ENCODE measurements around the gene DLG4. TPM values are rescaled to one million over a fixed set of nuclear protein-coding genes. Genes with fewer than 3 reads are reported as not detected.

DLG4 gene
- total RNA-seq, 1 experiment from 2014 or later, result 38.3 TPM

- Histone ChIP-seq H3K23ac (ENCODE audit: insufficient read length, low read depth, low read length) (no peak overlapping the region), H3K4ac (ENCODE audit: low read depth, low read length) (no peak overlapping the region), H3K79me2 (ENCODE audit: insufficient read depth, low read length) (no peaks in the 10 kb centered on the region), H2BK20ac (ENCODE audit: low read depth, low read length, poor library complexity, severe bottlenecking) (no peak overlapping the region), H4K20me1 (ENCODE audit: control insufficient read depth, insufficient read depth, insufficient read length) (no peaks in the 10 kb centered on the region), H2BK120ac (ENCODE audit: low read depth, low read length, poor library complexity, severe bottlenecking) (no peak overlapping the region), H2AFZ (ENCODE audit: low read length) (no peak overlapping the region), H3K27ac (ENCODE audit: insufficient read length, low read depth, low read length) (no peak overlapping the region), H3K18ac (ENCODE audit: insufficient read length, low read depth, low read length) (no peak overlapping the region), H3K9me3 (ENCODE audit: control insufficient read depth, low read depth, low read length) (no peaks in the 10 kb centered on the region), H3K27me3 (ENCODE audit: insufficient read depth, low read length) (no peaks in the 10 kb centered on the region), H3K4me1 (ENCODE audit: insufficient read depth, low read length) (no peaks in the 10 kb centered on the region), H3K23me2 (ENCODE audit: insufficient read length, low read depth, low read length, poor library complexity, severe bottlenecking) (peaks cover 5% of the 10 kb centered on the region), H2BK15ac (ENCODE audit: low read depth, low read length) (no peak overlapping the region), H4K5ac (ENCODE audit: insufficient read length, low read depth, low read length) (no peak overlapping the region), H3T11ph (ENCODE audit: low read length) (no peak overlapping the region), H3K9ac (ENCODE audit: extremely low read depth, insufficient read length, low read length) (no peak overlapping the region), H4K91ac (ENCODE audit: insufficient read length, low read depth, low read length) (no peak overlapping the region), H3K79me1 (ENCODE audit: insufficient read depth, low read depth, low read length, poor library complexity, severe bottlenecking) (no peaks in the 10 kb centered on the region), H2AK5ac (ENCODE audit: insufficient read length, low read length) (no peak overlapping the region), H3K4me2 (ENCODE audit: insufficient read depth, insufficient read length, low read length) (no peak overlapping the region), H2BK5ac (ENCODE audit: insufficient read length, low read length) (no peak overlapping the region), H3K14ac (ENCODE audit: insufficient read depth, low read length) (no peak overlapping the region), H2BK12ac (ENCODE audit: insufficient read length, low read depth, low read length) (no peak overlapping the region), H3K56ac (ENCODE audit: insufficient read length, low read depth, low read length) (no peak overlapping the region), H4K8ac (replicated peaks; ENCODE audit: insufficient read length, low read depth, low read length) (no peak overlapping the region)
- Mint-ChIP-seq H3K27me3 (ENCODE audit: low read depth) (peaks cover 1% of the 10 kb centered on the region; the same call in 1 of the 2 replicates), H3K36me3 (ENCODE audit: insufficient read depth in 1 of 3, low read depth in 3 of 3) (peaks cover 31 to 79% (median 68%) of the 10 kb centered on the region in 3 experiments; a peak in 6 of 7 replicates), H3K4me3 (no peak overlapping the region), H3K4me1 (peaks cover 19 to 23% of the 10 kb centered on the region in 2 experiments), H3K9me3 (no peaks in the 10 kb centered on the region; a peak in 1 of 5 replicates), H3K27ac (no peak overlapping the region; a peak in 1 of 7 replicates)
- no peak for TF ChIP-seq CTCF (conservative IDR thresholded peaks at IDR 0.05)
- no CpG with 5 or more reads among the region's 10 CpGs for WGBS (ENCODE audit: extremely low coverage, insufficient read length, low lambda C conversion rate)
- DNase-seq, result no peak
Measured at GRCh38 chr17:7224110-7224509, 4.5 kb upstream of the DLG4 start.

All from H9 (cell line).